Activated CD8-positive, alpha-beta memory T cell treated with anti-CD3 and anti-CD28 coated beads for 48 hours (primary cell): ENCODE results near the gene ADGRE3.
A peak's percentile ranks its signal among the peaks of the same experiment; 100 is the strongest.
"Not testable (repeated sequence)": the region's sequence is repeated elsewhere in the genome, so short reads cannot be mapped to it uniquely, and the experiment has no call there.

Experiments used
- DNase-seq, 3 experiments: peaks; one replicate each; pipeline ENCODE4 v3.0.0-alpha.2; 2020; ENCODE audit warnings: low read depth in 2 of 3, low spot score in 2 of 3

Gene ADGRE3

GRCh38 chr19:14606627-14607026 is 68.0 kb downstream of the ADGRE3 start:
- DNase-seq: no peak

GRCh38 chr19:14603990-14604387 is 70.7 kb downstream of the ADGRE3 start:
- no peak for DNase-seq

- no peak for DNase-seq
Observed at GRCh38 chr19:14599548-14600147, 75.0 kb downstream of the ADGRE3 start.

GRCh38 chr19:14595558-14595957 is 79.1 kb downstream of the ADGRE3 start:
- DNase-seq: no peak

GRCh38 chr19:14589433-14589832 is 85.2 kb downstream of the ADGRE3 start:
- not testable (repeated sequence) for DNase-seq

GRCh38 chr19:14585187-14585586 is 89.5 kb downstream of the ADGRE3 start:
- DNase-seq: not testable (repeated sequence)

- DNase-seq: not testable (repeated sequence)
Observed at GRCh38 chr19:14584372-14584771, 90.3 kb downstream of the ADGRE3 start.

GRCh38 chr19:14582894-14583340 is 91.7 kb downstream of the ADGRE3 start, which contains the start of gene CLEC17A:
Gene CLEC17A, plus strand, starts transcription at chr19:14583084. Its CDS starts 77 bp downstream, at chr19:14583161.
- DNase-seq: no peak

- DNase-seq: no peak
Observed at GRCh38 chr19:14580623-14581237, 93.9 kb downstream of the ADGRE3 start.

GRCh38 chr19:14577885-14578427 is 96.7 kb downstream of the ADGRE3 start:
- no peak for DNase-seq

- DNase-seq: no peak
Observed at GRCh38 chr19:14577264-14577663, 97.4 kb downstream of the ADGRE3 start.

- no peak for DNase-seq
Observed at GRCh38 chr19:14576363-14576762, 98.3 kb downstream of the ADGRE3 start.

GRCh38 chr19:14575428-14575980 is 99.1 kb downstream of the ADGRE3 start:
- no peak for DNase-seq

- DNase-seq: peak; percentile 67 to 83 (median 76)
Observed at GRCh38 chr19:14571695-14572490, 102.8 kb downstream of the ADGRE3 start, which contains the start of gene NDUFB7. Gene NDUFB7, minus strand, starts transcription at chr19:14572066. Its CDS starts 66 bp downstream, at chr19:14572000.

- DNase-seq: no peak
Observed at GRCh38 chr19:14570864-14571527, 103.6 kb downstream of the ADGRE3 start.
